CD4-positive, alpha-beta memory T cell (primary cell): ENCODE data around the gene RNF214. TPM values are rescaled to one million over a fixed set of nuclear protein-coding genes. Genes with fewer than 3 reads are reported as not detected.

Experiments used
- CTCF ChIA-PET: fragments of 350-600 bp; sonication (Branson Sonifier 250); formaldehyde crosslinking; loops from one replicate; lab custom pipeline; 2021; ENCODE audit warnings: inconsistent platforms; ENCODE audit not compliant: partially characterized antibody; lab: Charles Lee
- POLR2A ChIA-PET: fragments of 350-600 bp; sonication (Branson Sonifier 250); formaldehyde crosslinking; loops from one replicate; lab custom pipeline; 2021; ENCODE audit not compliant: partially characterized antibody; lab: Charles Lee
- DNase-seq, 5 donors: peaks; one replicate each; pipeline versions ENCODE4 v3.0.0 to v3.0.0-alpha.2; 2020 to 2022; ENCODE audit warnings: mixed read lengths in 1 of 5
- H3K27ac ChIP-seq: one replicate; pipeline ENCODE4 v1.7.0; 2013; ENCODE audit warnings: low read depth, low read length
- H3K27me3 ChIP-seq: 2 replicates; pipeline ENCODE4 v1.7.0; 2013; ENCODE audit warnings: mild to moderate bottlenecking, low read length, moderate library complexity; ENCODE audit not compliant: insufficient read depth
- H3K36me3 ChIP-seq: 2 replicates; pipeline ENCODE4 v1.7.0; 2013; ENCODE audit warnings: mild to moderate bottlenecking, low read length, moderate library complexity; ENCODE audit not compliant: insufficient read depth
- H3K4me1 ChIP-seq: 2 replicates; pipeline ENCODE4 v1.7.0; 2013; ENCODE audit warnings: mild to moderate bottlenecking, low read length, moderate library complexity; ENCODE audit not compliant: insufficient read depth
- H3K4me3 ChIP-seq, 2 donors: one replicate each; pipeline ENCODE4 v1.7.0; 2013; ENCODE audit warnings: low read length in 2 of 2, mild to moderate bottlenecking in 1 of 2
- H3K9me3 ChIP-seq, 2 donors: one replicate each; pipeline ENCODE4 v1.7.0; 2013; ENCODE audit warnings: low read length in 2 of 2, control low read depth in 1 of 2; ENCODE audit not compliant: control insufficient read depth in 1 of 2
- H3K27ac Mint-ChIP-seq, 7 donors: one replicate each; pipeline ENCODE4 v1.8.0; 2020 to 2021; ENCODE audit warnings: mixed read lengths in 7 of 7, mild to moderate bottlenecking in 6 of 7, inconsistent platforms in 3 of 7, moderate library complexity in 3 of 7
- H3K27me3 Mint-ChIP-seq, 2 donors: one replicate each; pipeline ENCODE4 v1.8.0; 2020 to 2021; ENCODE audit warnings: mixed read lengths in 2 of 2
- H3K36me3 Mint-ChIP-seq, 2 donors: one replicate each; pipeline ENCODE4 v1.8.0; 2020 to 2021; ENCODE audit warnings: mixed read lengths in 2 of 2, inconsistent platforms in 1 of 2, mild to moderate bottlenecking in 1 of 2
- H3K4me1 Mint-ChIP-seq, 4 donors: one replicate each; pipeline ENCODE4 v1.8.0; 2020 to 2021; ENCODE audit warnings: mixed read lengths in 4 of 4, mild to moderate bottlenecking in 1 of 4
- H3K4me3 Mint-ChIP-seq, 8 donors: one replicate each; pipeline ENCODE4 v1.8.0; 2020 to 2021; ENCODE audit warnings: mixed read lengths in 8 of 8, mild to moderate bottlenecking in 7 of 8, moderate library complexity in 6 of 8, inconsistent platforms in 3 of 8
- H3K9me3 Mint-ChIP-seq, 8 donors: one replicate each; pipeline ENCODE4 v1.8.0; 2020 to 2021; ENCODE audit warnings: mixed read lengths in 8 of 8, mild to moderate bottlenecking in 5 of 8, inconsistent platforms in 3 of 8, moderate library complexity in 1 of 8
- intact Hi-C: fragments of 100-400 bp; cut with micrococcal nuclease; formaldehyde crosslinking; loops from one replicate; pipeline ENCODE4 v1.15.1; 2023
- polyA plus RNA-seq, 2 donors: library from polyadenylated mRNA; unstranded; fragments of 300-500 nt; fragmentation: Illumina TruSeq; gene quantifications; one replicate each; pipeline ENCODE4 v1.2.3, GENCODE V29; 2021
- total RNA-seq, 2 experiments: library from RNA; stranded (reverse); gene quantifications; one replicate each; pipeline ENCODE4 v1.2.3, GENCODE V29; 2021

RNF214 gene
- total and polyA plus RNA-seq, 4 experiments from 2014 or later = 20.7 to 50.1 (median 43.4) TPM

DNA sequence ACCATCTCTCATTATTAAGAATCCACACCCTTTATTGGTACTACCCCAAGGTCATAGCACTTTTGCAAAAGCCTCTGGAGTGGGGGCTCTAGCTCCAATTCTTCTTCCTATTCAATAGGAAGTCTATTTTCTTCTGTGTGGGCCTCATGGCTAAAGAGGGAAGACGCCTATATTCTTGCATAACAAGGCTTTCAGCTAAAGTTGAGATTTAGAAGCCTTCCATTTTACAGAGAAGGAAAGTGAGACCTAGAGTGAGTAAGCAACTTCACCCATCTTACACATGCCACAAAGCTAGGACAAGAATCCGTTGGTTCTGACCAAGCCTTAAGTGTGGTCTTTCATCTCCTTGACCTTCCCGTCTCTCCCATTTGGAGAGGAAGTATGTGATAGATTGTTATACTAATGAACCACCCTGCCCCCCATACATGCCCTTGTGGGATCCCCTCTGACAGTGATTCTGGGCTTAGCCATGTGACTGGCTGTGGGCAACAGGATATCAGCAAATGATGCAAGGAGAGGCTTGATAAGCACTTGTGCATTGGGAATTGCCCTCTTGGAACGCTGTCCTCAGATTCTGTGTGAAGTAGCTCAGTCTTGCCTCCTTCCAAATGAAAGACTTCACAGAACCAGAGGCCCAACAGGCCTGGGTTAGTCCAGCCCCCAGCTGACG, 71.3 kb downstream of the RNF214 start:
- POLR2A ChIA-PET = interaction anchor here (0.6 to 1.7 kb wide), 3 partner anchors 8 to 24 kb away, joined by 3 to 7 read pairs (median 4); no protein-coding TSS in a partner anchor
- no peak overlapping the region for H3K4me3 ChIP-seq
- H3K27ac ChIP-seq = no peak overlapping the region
- H3K4me1 ChIP-seq = no peaks in the 10 kb centered on the region
- H3K27ac Mint-ChIP-seq = peak overlapping the region in 1 of 7 donors; percentile 12
- DNase-seq = no peak
- intact Hi-C loops = no loop called here
- no peaks in the 10 kb centered on the region for H3K9me3 Mint-ChIP-seq
- no peaks in the 10 kb centered on the region for H3K36me3 ChIP-seq
- peaks cover 6 to 10% (median 8%) of the 10 kb centered on the region in 4 donors for H3K4me1 Mint-ChIP-seq
- no peaks in the 10 kb centered on the region for H3K27me3 ChIP-seq
- no peak overlapping the region for H3K4me3 Mint-ChIP-seq
- CTCF ChIA-PET = interaction anchor here (0.9 to 1.5 kb wide), 3 partner anchors 74 to 122 kb away, joined by 3 to 4 read pairs (median 3); no protein-coding TSS in a partner anchor
- H3K27me3 Mint-ChIP-seq = no peaks in the 10 kb centered on the region
- H3K36me3 Mint-ChIP-seq = peaks cover 0 to 3% of the 10 kb centered on the region in 2 donors
- H3K9me3 ChIP-seq = no peaks in the 10 kb centered on the region

DNA sequence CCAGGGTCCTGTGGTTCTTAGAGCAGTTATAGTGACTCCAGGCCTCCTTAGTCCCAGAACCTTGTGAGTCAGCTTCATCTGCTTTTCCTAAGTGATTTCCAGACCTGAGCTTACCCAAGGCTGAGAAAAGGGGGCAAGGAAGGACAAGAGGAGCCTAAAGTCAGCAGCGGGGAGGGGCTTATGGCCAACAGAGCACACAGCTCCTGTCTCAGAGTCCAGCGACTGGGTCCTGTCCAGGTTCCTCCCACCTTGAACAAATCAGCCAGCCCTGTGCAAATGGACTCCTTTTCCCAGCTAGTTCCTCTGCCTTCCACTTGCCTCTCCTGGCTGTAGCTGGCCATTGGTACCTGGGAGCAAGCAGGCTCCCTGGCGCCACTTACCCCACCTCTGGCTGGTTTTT, 72.7 kb downstream of the RNF214 start:
- Mint-ChIP-seq H3K36me3 (peaks cover 0 to 3% of the 10 kb centered on the region in 2 donors), H3K27me3 (peaks cover 0 to 2% of the 10 kb centered on the region in 2 donors), H3K27ac (no peak overlapping the region), H3K9me3 (no peaks in the 10 kb centered on the region), H3K4me1 (peaks cover 6 to 10% (median 8%) of the 10 kb centered on the region in 4 donors), H3K4me3 (no peak overlapping the region)
- ChIA-PET CTCF (interaction anchor here (0.7 kb wide), 1 partner anchor 10 kb away, joined by 3 read pairs; no protein-coding TSS in a partner anchor), POLR2A (interaction anchor here (0.6 to 0.7 kb wide), 2 partner anchors 15 to 31 kb away, joined by 3 read pairs; no protein-coding TSS in a partner anchor)
- Histone ChIP-seq H3K36me3 (no peaks in the 10 kb centered on the region), H3K4me3 (no peak overlapping the region), H3K4me1 (no peaks in the 10 kb centered on the region), H3K27ac (no peak overlapping the region), H3K9me3 (no peaks in the 10 kb centered on the region), H3K27me3 (no peaks in the 10 kb centered on the region)
- DNase-seq = no peak
- intact Hi-C loops = no loop called here

DNA sequence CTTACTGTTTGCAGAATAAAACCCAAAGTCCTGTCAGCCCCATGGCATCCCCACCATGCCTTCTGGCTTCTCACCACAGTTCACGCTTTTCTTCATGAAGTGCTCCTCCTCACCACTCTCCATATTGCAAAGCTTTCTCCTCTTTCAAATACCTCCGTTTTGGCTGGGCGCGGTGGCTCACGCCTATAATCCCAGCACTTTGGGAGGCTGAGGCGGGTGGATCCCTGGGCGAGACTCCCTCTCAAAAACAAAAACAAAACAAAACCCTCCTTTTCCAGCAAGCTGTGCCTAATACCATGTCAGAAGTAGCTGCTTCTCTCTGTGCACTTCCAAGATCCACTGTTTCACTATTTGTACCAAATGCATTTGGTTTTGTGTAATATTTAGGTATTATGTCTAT, 76.8 kb downstream of the RNF214 start:
- H3K36me3 Mint-ChIP-seq = peaks cover 0 to 3% of the 10 kb centered on the region in 2 donors
- Histone ChIP-seq H3K4me3 (no peak overlapping the region), H3K27ac (no peak overlapping the region), H3K9me3 (no peaks in the 10 kb centered on the region), H3K4me1 (peaks cover under 1% of the 10 kb centered on the region), H3K36me3 (no peaks in the 10 kb centered on the region), H3K27me3 (no peaks in the 10 kb centered on the region)
- DNase-seq = no peak
- peaks cover 0 to 2% of the 10 kb centered on the region in 2 donors for H3K27me3 Mint-ChIP-seq
- CTCF ChIA-PET = interaction anchor here (2.3 kb wide), 1 partner anchor 84 kb away, joined by 10 read pairs; no protein-coding TSS in a partner anchor
- no peaks in the 10 kb centered on the region for H3K9me3 Mint-ChIP-seq
- POLR2A ChIA-PET = interaction anchor here (0.6 to 1.7 kb wide), 2 partner anchors 79 to 361 kb away, joined by 3 to 6 read pairs; no protein-coding TSS in a partner anchor
- intact Hi-C loops = no loop called here
- H3K4me1 Mint-ChIP-seq = peaks cover under 1 to 9% (median 3%) of the 10 kb centered on the region in 4 donors
- peak overlapping the region in 1 of 7 donors; percentile 4 for H3K27ac Mint-ChIP-seq
- no peak overlapping the region for H3K4me3 Mint-ChIP-seq

DNA sequence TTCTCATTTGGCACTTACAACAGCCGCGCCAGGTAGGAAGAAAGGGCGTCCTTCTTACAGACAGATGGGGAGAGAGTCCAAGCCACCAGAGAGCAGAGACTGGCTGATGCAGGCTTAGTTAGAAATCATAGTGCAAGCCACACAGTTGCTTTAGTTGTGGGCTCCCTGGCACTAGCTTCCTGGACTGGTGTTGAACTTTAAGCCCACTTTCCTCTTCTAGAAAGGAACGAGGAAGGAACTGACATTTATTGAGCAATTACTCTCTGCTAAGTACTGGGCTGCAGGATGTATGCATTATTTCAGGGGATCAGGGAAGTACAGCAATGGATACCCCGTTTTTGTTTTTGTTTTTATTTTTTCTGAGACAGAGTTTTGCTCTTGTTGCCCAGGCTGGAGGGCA, 80.6 kb downstream of the RNF214 start:
- CTCF ChIA-PET = no interaction called here
- POLR2A ChIA-PET = no interaction called here
- peaks cover 7% of the 10 kb centered on the region for H3K27me3 ChIP-seq
- H3K9me3 ChIP-seq = no peaks in the 10 kb centered on the region
- H3K4me3 ChIP-seq = no peak overlapping the region
- H3K27ac ChIP-seq = no peak overlapping the region
- Mint-ChIP-seq H3K27me3 (peaks cover 5 to 7% of the 10 kb centered on the region in 2 donors), H3K9me3 (no peaks in the 10 kb centered on the region), H3K27ac (no peak overlapping the region), H3K4me3 (peak overlapping the region in 2 of 8 donors; percentile 3 to 51), H3K36me3 (peaks cover 0 to 2% of the 10 kb centered on the region in 2 donors), H3K4me1 (peaks cover 6 to 22% (median 13%) of the 10 kb centered on the region in 4 donors)
- no peaks in the 10 kb centered on the region for H3K36me3 ChIP-seq
- peaks cover 17% of the 10 kb centered on the region for H3K4me1 ChIP-seq
- intact Hi-C loops = no loop called here
- no peak for DNase-seq

DNA sequence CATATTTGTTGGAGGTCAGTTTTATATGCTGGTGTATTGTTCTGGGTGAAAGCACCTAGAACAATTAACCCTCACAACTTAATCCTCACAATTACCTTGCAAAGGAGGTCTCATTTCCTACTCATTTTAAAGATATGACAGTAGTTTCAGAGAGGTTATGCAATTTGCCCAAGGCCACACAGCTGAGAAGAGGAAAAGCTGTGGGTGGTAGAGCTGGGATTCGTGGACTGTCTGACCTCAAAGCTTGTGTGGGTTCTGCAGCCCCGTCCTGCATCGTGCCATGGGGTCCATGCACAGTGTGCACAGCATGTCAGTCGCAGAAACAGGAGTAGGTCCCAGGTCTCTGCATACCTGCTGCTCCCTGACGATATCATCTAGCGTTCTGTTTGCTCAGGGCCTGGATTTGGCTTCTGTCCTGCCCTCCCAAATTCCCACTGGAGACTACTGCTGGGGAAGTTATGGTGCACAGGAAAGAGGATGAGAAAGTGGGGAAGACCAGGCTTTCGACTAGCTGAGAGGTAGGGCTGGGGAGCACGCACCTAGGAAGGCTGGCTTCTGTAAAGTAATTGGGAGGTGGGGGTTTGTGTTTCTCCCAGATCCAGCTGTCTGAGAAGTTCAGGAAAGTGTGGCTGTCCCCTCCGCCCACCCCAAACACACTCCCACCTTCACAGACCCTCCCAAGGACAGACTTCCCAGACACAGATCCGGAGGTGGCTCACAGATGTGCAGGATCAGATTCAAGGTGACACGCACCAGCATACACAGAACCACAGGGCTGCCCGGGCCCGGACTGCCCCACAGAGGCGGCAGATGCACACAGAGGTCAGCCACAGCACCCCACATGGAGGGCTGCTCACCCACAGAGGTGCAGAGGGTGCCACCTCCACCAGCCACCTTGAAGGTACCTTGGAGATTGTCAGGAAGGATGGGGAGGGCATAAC, 81.6 kb downstream of the RNF214 start:
- Mint-ChIP-seq H3K27me3 (peaks cover 3 to 7% of the 10 kb centered on the region in 2 donors), H3K9me3 (no peaks in the 10 kb centered on the region), H3K36me3 (no peaks in the 10 kb centered on the region), H3K4me1 (peaks cover 4 to 19% (median 12%) of the 10 kb centered on the region in 4 donors), H3K27ac (peak overlapping the region in 2 of 7 donors; percentile 30 to 66), H3K4me3 (peak overlapping the region; percentile 13 to 73 (median 59))
- peaks cover 7% of the 10 kb centered on the region for H3K27me3 ChIP-seq
- intact Hi-C loops = no loop called here
- no peaks in the 10 kb centered on the region for H3K36me3 ChIP-seq
- H3K4me1 ChIP-seq = peaks cover 17% of the 10 kb centered on the region
- no peak overlapping the region for H3K27ac ChIP-seq
- no peak for DNase-seq
- H3K4me3 ChIP-seq = no peak overlapping the region
- no peaks in the 10 kb centered on the region for H3K9me3 ChIP-seq
- ChIA-PET CTCF (interaction anchor here (1.6 kb wide), 1 partner anchor 17 kb away, joined by 3 read pairs; no protein-coding TSS in a partner anchor), POLR2A (interaction anchor here (0.6 to 2.9 kb wide), 4 partner anchors 14 to 82 kb away, joined by 3 to 20 read pairs (median 8); partner anchors contain the start of genes CEP164 and PCSK7)

DNA sequence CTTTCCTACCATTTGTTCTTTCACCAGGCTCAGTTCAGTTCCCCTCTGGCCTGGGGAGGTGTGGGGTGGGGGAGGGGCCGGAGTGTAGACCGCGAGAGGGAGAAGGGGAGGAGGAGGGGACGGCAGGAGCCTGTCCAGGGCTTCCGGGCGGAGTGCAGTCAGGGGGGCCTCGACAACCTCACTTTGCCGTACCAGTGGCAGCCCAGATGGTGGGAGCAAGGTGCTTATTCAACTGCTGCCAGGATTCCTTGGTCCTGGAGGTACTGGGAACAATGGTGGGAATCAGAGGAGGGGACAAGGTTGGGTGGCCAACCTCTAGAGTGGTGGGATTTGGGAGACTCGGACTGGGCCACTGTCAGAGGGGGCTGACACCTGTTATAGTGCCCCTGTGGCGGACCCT, 82.4 kb downstream of the RNF214 start:
- POLR2A ChIA-PET = interaction anchor here (0.6 to 2.9 kb wide), 4 partner anchors 13 to 83 kb away, joined by 3 to 20 read pairs (median 8); partner anchors contain the start of genes CEP164 and PCSK7
- peak overlapping the region in 4 of 7 donors; percentile 15 to 66 (median 58) for H3K27ac Mint-ChIP-seq
- peaks cover 4 to 19% (median 12%) of the 10 kb centered on the region in 4 donors for H3K4me1 Mint-ChIP-seq
- Histone ChIP-seq H3K36me3 (no peaks in the 10 kb centered on the region), H3K4me1 (peaks cover 17% of the 10 kb centered on the region), H3K4me3 (no peak overlapping the region), H3K27me3 (peaks cover 7% of the 10 kb centered on the region), H3K27ac (peak overlapping the region; percentile 26), H3K9me3 (no peaks in the 10 kb centered on the region)
- CTCF ChIA-PET = interaction anchor here (1.6 kb wide), 2 partner anchors 13 to 17 kb away, joined by 3 to 5 read pairs; partner anchors contain the start of gene CEP164
- DNase-seq = no peak
- intact Hi-C loops = no loop called here
- H3K36me3 Mint-ChIP-seq = no peaks in the 10 kb centered on the region
- H3K9me3 Mint-ChIP-seq = no peaks in the 10 kb centered on the region
- H3K4me3 Mint-ChIP-seq = peak overlapping the region; percentile 42 to 73 (median 66)
- peaks cover 3 to 7% of the 10 kb centered on the region in 2 donors for H3K27me3 Mint-ChIP-seq
